ENCODE data around the gene BPTF. TPM values are rescaled to one million over a fixed set of nuclear protein-coding genes. Genes with fewer than 3 reads are reported as not detected.
A peak's percentile ranks its signal among the peaks of the same experiment; 100 is the strongest.

Gene BPTF
- total and polyA plus RNA-seq, 2 of the 8 experiments (the other 6 are each of a cell fraction or from before 2014, with no cell fraction given): 107 to 228 TPM

DNA sequence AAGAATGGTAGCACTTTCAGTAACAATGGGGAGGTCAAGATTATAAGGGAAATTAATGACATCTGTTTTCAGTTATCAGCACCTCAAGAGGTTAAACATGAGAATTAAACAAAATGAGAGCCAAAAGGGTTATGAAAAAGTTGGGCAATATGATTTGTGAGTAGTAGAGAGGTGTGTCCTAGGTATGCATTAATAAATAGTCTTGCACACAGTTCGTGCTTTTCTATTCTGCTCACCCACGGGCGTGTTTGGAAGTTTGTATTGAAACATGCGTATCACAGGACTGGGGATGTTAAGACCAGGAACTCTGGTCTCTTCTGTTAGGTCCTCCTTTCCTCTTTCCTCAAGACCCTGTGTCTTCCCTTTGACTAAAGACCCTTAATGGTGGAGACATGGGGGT lies 6.0 kb downstream of the BPTF start:
- Histone ChIP-seq H2AFZ (ENCODE audit: low read length) (no peak overlapping the region), H3K56ac (replicated peaks; ENCODE audit: insufficient read length, low read depth, low read length) (no peak overlapping the region), H3K36me3 (ENCODE audit: control insufficient read depth in 2 of 4, insufficient read depth in 4 of 4, low read length in 3 of 4) (0 out of 8 replicates have a peak, but pooled peaks cover 0 to 2% (median 0%) of the 10 kb centered on the region in 4 experiments), H3K79me1 (ENCODE audit: low read depth, low read length) (peaks cover 6% of the 10 kb centered on the region), H2AK5ac (ENCODE audit: low read depth, low read length) (no peak overlapping the region), H3K4me2 (ENCODE audit: insufficient read depth in 1 of 2, low read depth in 2 of 2, low read length in 2 of 2) (peak overlapping the region; percentile 55 to 76; a peak in 3 of 4 replicates), H4K5ac (ENCODE audit: insufficient read length, low read depth, low read length) (no peak overlapping the region), H2BK20ac (ENCODE audit: low read length) (no peak overlapping the region), H3K23ac (ENCODE audit: insufficient read length) (no peak overlapping the region), H3K23me2 (ENCODE audit: low read depth, low read length) (no peaks in the 10 kb centered on the region; the same call in 1 of the 2 replicates), H3K4me1 (replicated peaks in 1 of 4; ENCODE audit: control insufficient read depth in 3 of 4, insufficient read depth in 4 of 4, low read length in 3 of 4) (peaks cover 0 to 14% (median 6%) of the 10 kb centered on the region in 4 experiments; a peak in 6 of 7 replicates), H2BK120ac (replicated peaks; ENCODE audit: low read depth, low read length) (no peak overlapping the region), H3K79me2 (ENCODE audit: control insufficient read depth in 1 of 2, insufficient read depth in 2 of 2, low read length in 2 of 2) (peaks cover 68 to 99% of the 10 kb centered on the region in 2 experiments), H3K27me3 (replicated peaks in 1 of 4; ENCODE audit: control insufficient read depth in 3 of 4, extremely low read depth in 1 of 4, insufficient read depth in 3 of 4, low read length in 3 of 4) (no peaks in the 10 kb centered on the region), H2BK5ac (ENCODE audit: low read depth, low read length) (peak overlapping the region; percentile 24; the same call in 1 of the 2 replicates), H3K9me3 (ENCODE audit: insufficient read depth in 2 of 2, low read depth in 1 of 2, low read length in 1 of 2) (no peaks in the 10 kb centered on the region; a peak in 1 of 4 replicates), H3K4ac (replicated peaks; ENCODE audit: insufficient read length, low read depth, low read length) (no peak overlapping the region), H4K8ac (ENCODE audit: extremely low read depth, insufficient read depth, low read length) (no peak overlapping the region), H3K18ac (ENCODE audit: extremely low read depth, low read length) (no peak overlapping the region), H4K20me1 (replicated peaks in 1 of 2; ENCODE audit: control insufficient read depth in 1 of 2, insufficient read depth in 2 of 2, low read length in 2 of 2) (peaks cover 26 to 27% of the 10 kb centered on the region in 2 experiments), H3K14ac (ENCODE audit: insufficient read length) (no peak overlapping the region), H2BK15ac (ENCODE audit: low read length) (no peak overlapping the region), H3K4me3 (ENCODE audit: extremely low read depth in 1 of 4, insufficient read depth in 2 of 4, low read depth in 3 of 4, low read length in 4 of 4) (no peak overlapping the region; a peak in 1 of 8 replicates), H3K27ac (ENCODE audit: low read depth, low read length) (no peak overlapping the region), H3K9ac (replicated peaks in 1 of 4; ENCODE audit: extremely low read depth in 1 of 4, low read depth in 3 of 4, low read length in 3 of 4) (peak overlapping the region in 1 of 4 experiments; percentile 38; a peak in 1 of 7 replicates), H4K91ac (replicated peaks; ENCODE audit: insufficient read length, low read length) (no peak overlapping the region), H2BK12ac (ENCODE audit: low read depth, low read length) (0 out of 2 replicates have a peak overlapping the region, but pooled peaks have one; percentile 17)
- DNase-seq (ENCODE audit: low read depth in 1 of 2, low spot score in 2 of 2): no peak
- CTCF ChIA-PET (ENCODE audit: partially characterized antibody): interaction anchor here (0.6 to 1.4 kb wide), 2 partner anchors 28 to 126 kb away, joined by 3 to 4 read pairs; no protein-coding TSS in a partner anchor
- no peak for FAIRE-seq
- POLR2A ChIA-PET (ENCODE audit: partially characterized antibody): interaction anchor here (1.1 to 1.2 kb wide), 2 partner anchors 39 to 71 kb away, joined by 3 to 4 read pairs; no protein-coding TSS in a partner anchor
- WGBS, 2 experiments (ENCODE audit: extremely low coverage in 1 of 2, insufficient coverage in 1 of 2, insufficient read length in 1 of 2, insufficient replicate concordance in 2 of 2, low coverage in 1 of 2, low lambda C conversion rate in 2 of 2, missing lambda C conversion rate in 1 of 2): 98% methylated on average over 4 of the region's 4 CpGs; no CpG with 5 or more reads in 1 of the 2 experiments
- TF ChIP-seq, protein P1, sequence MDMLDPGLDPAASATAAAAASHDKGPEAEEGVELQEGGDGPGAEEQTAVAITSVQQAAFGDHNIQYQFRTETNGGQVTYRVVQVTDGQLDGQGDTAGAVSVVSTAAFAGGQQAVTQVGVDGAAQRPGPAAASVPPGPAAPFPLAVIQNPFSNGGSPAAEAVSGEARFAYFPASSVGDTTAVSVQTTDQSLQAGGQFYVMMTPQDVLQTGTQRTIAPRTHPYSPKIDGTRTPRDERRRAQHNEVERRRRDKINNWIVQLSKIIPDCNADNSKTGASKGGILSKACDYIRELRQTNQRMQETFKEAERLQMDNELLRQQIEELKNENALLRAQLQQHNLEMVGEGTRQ (IDR thresholded peaks at IDR 0.05; ENCODE audit: low read length): no peak
- TF ChIP-seq POLR2AphosphoS5 (IDR thresholded peaks at IDR 0.05; ENCODE audit: low read depth, low read length): no peak
- TF ChIP-seq RXRA (IDR thresholded peaks at IDR 0.05; ENCODE audit: insufficient read depth, low read depth, low read length): no peak
